Retinal pigment epithelial cell (primary cell): ENCODE results near the gene FNDC3B.

Experiments
- DNase-seq: peaks from one replicate; pipeline ENCODE4 v3.0.0-alpha.2; 2010; ENCODE audit warnings: low read depth
- H3K4me3 ChIP-seq: 2 replicates; pipeline ENCODE4 v1.5.1; 2011; ENCODE audit warnings: mild to moderate bottlenecking, low read length, control low read depth, moderate library complexity
- TF ChIP-seq, protein P1 (sequence below): conservative IDR thresholded peaks from 2 replicates; pipeline ENCODE4 v1.5.1; 2011; ENCODE audit warnings: low read depth, low read length, control low read depth, inconsistent platforms

The FNDC3B gene

GRCh38 chr3:172190980-172191379 is 151.6 kb downstream of the FNDC3B start:
- TF ChIP-seq, protein P1, sequence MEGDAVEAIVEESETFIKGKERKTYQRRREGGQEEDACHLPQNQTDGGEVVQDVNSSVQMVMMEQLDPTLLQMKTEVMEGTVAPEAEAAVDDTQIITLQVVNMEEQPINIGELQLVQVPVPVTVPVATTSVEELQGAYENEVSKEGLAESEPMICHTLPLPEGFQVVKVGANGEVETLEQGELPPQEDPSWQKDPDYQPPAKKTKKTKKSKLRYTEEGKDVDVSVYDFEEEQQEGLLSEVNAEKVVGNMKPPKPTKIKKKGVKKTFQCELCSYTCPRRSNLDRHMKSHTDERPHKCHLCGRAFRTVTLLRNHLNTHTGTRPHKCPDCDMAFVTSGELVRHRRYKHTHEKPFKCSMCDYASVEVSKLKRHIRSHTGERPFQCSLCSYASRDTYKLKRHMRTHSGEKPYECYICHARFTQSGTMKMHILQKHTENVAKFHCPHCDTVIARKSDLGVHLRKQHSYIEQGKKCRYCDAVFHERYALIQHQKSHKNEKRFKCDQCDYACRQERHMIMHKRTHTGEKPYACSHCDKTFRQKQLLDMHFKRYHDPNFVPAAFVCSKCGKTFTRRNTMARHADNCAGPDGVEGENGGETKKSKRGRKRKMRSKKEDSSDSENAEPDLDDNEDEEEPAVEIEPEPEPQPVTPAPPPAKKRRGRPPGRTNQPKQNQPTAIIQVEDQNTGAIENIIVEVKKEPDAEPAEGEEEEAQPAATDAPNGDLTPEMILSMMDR = no peak
- no peak overlapping the region for H3K4me3 ChIP-seq
- DNase-seq = no peak

GRCh38 chr3:172191629-172192028 is 152.3 kb downstream of the FNDC3B start:
- no peak overlapping the region for H3K4me3 ChIP-seq
- TF ChIP-seq, protein P1 = no peak
- no peak for DNase-seq

DNA sequence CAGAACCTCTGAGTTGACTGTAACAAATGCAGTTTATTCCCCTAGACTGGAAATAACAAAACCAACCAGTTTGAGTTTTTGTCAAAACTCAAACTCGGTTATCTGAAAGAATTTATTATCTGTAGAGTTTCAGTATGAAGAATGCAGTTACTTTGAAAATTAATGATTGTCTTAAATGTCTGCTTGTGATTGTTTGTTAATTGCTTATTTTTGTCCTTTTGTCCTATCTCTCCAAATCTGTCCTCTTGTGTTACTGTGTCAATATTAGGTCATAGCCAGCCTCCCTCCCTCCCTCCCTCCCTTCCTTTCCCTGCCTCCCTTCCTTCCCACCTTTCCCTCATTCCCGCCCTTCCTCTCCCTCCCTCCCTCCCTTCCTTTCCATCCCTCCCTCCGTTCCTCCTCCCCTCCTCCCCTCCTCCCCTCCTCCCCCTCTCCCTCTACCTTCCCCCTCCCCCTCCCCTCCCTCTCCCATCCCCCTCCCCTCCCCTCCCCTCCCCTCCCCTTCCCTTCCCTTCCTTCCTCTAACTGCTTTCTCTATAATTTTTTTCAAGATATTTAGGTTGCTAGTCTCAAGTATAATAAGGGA is 153.5 kb downstream of the FNDC3B start:
- no peak overlapping the region for H3K4me3 ChIP-seq
- TF ChIP-seq, protein P1 = no peak
- DNase-seq = no peak

GRCh38 chr3:172193436-172193835 is 154.1 kb downstream of the FNDC3B start:
- no peak overlapping the region for H3K4me3 ChIP-seq
- DNase-seq = no peak
- TF ChIP-seq, protein P1 = no peak

- TF ChIP-seq, protein P1 = no peak
- H3K4me3 ChIP-seq = no peak overlapping the region
- DNase-seq = peak; percentile 60
These were observed 155.5 kb downstream of the FNDC3B start for GRCh38 chr3:172194702-172195406.

- TF ChIP-seq, protein P1 = no peak
- no peak for DNase-seq
- H3K4me3 ChIP-seq = no peak overlapping the region
These were observed 156.0 kb downstream of the FNDC3B start for GRCh38 chr3:172195407-172195754.

DNA sequence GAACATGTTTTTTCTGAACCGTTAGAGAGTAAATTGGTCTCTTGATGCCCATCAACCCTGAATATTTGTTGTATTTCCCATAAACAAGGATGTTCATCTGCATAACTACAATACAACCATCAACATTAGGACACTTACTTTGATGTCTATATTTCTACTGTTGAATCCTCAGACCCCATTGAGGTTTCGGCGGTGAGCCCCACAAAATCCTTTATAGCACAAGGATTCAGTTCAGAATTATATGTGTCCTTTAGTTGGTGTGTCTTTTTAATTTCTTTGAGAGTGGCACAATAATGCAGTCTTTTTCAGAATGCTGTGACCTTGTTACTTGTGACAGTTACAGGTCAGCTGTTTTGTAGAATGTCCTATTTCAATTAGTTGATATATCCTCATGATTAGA is 158.0 kb downstream of the FNDC3B start:
- H3K4me3 ChIP-seq = no peak overlapping the region
- no peak for DNase-seq
- TF ChIP-seq, protein P1 = no peak
